LNCAP (cell line): Measurements from ENCODE around the gene MARCHF10.
A peak's percentile ranks its signal among the peaks of the same experiment; 100 is the strongest.

Source experiments
- TF ChIP-seq, protein P1 (sequence below): fragments of 450-650 bp; IDR thresholded peaks from 2 replicates; pipeline ENCODE4 v1.5.1; 2017; ENCODE audit warnings: mild to moderate bottlenecking

The MARCHF10 gene

GRCh38 chr17:62724398-62725146 lies 83.5 kb downstream of the MARCHF10 start:
- TF ChIP-seq, protein P1, sequence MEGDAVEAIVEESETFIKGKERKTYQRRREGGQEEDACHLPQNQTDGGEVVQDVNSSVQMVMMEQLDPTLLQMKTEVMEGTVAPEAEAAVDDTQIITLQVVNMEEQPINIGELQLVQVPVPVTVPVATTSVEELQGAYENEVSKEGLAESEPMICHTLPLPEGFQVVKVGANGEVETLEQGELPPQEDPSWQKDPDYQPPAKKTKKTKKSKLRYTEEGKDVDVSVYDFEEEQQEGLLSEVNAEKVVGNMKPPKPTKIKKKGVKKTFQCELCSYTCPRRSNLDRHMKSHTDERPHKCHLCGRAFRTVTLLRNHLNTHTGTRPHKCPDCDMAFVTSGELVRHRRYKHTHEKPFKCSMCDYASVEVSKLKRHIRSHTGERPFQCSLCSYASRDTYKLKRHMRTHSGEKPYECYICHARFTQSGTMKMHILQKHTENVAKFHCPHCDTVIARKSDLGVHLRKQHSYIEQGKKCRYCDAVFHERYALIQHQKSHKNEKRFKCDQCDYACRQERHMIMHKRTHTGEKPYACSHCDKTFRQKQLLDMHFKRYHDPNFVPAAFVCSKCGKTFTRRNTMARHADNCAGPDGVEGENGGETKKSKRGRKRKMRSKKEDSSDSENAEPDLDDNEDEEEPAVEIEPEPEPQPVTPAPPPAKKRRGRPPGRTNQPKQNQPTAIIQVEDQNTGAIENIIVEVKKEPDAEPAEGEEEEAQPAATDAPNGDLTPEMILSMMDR, result no peak

DNA sequence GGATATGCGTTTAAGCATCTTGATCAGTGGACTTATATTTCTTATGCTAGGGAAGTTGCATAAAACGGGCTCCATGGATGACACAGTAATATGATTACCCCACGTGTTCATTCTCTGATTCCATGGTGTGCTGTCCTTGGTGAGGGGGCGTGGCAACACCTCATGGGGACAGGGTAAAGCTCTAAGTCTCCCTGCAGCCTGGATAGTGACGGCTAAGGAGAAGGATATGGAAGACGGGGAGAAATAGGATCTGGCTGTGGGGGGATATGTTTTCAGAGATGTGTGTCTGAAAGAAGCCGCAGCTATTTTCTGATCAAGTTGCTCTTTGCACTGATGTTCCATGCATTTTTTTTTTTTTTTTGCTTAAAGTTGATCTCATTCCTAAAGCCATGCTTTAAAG lies 84.3 kb downstream of the MARCHF10 start:
- TF ChIP-seq, protein P1, result no peak

GRCh38 chr17:62722625-62723024 lies 85.5 kb downstream of the MARCHF10 start:
- TF ChIP-seq, protein P1, result no peak

DNA sequence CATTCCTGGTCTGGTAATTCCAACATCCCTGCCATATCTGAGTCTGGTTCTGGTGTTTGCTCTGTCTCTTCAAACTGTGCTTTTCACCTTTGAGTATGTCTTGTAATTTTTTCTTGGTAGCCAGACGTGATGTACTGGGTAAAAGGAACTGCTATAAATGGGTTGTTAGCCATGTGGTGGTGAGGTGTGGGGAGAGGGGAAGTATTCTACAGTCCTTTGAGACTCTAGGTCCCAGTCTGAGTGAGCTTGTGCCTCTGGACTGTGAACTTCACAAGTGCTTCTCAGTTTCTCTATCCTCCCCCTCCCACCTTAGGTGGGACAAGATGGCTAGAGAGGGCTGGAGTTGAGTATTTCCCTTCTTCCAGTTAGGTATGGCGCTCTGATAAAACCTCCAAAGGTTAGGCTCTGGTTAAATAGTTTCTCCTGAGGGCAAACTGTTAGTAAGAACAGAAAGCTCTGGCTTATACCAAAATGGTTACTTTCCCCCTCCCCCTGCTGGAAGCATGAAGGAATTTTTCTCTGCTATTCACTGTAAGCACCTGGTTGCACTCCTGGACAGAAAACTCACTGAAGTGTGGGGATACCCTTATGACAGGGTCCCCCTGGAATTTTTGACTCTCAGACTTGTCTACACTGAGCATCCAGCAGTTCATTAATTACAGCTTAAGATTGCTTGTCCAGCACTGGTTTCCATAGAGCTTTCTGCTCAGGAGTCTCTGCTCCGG lies 87.8 kb downstream of the MARCHF10 start:
- TF ChIP-seq, protein P1, result peak; percentile 24; the same call in 1 of the 2 replicates

GRCh38 chr17:62719586-62719985 lies 88.5 kb downstream of the MARCHF10 start:
- TF ChIP-seq, protein P1, result no peak

GRCh38 chr17:62718429-62718828 lies 89.7 kb downstream of the MARCHF10 start:
- TF ChIP-seq, protein P1, result no peak

DNA sequence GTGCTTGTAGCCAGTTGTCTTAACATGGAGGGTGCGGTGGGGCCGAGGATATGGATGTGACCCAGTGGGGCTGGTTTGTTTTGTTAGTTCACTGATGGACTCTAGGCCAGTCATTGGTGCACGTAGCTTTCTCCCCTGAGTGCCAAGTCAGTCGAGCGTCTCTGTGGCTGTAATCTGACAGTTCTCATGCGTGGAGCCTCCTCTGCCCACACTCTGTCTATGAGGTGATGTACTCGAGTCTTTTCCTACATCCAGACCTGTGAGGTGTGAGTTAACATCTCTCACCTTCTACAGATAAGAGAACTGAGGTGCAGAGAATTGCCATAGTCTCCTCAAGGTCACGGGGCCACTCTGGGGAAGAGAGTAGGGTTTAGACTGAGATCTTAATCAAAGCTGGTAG lies 90.2 kb downstream of the MARCHF10 start:
- TF ChIP-seq, protein P1, result no peak
